ENCODE measurements around the gene SPAAR. TPM values are rescaled to one million over a fixed set of nuclear protein-coding genes. Genes with fewer than 3 reads are reported as not detected.

The SPAAR gene
- total RNA-seq, 1 donor, result 0.72 TPM

DNA sequence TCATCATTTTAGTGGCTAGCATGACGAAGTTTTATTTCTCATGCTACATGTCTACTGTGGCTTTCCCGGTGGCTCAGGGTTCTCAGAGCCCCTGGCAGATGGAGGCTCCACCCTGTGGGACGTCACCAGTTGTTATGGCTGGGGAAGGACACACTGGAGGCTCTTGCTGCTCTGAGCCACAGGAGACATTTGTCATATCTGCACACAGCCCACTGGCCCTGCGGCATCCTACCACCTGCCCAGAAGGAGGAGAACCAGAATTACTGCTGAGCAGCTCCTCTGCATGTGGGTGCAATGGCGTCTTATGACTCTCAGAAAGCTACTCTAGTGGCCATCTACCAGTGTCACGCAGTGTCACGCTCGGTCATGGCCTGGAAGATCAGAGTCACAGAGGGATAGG is 45.7 kb upstream of the SPAAR start:
- Histone ChIP-seq H3K4me2 (ENCODE audit: insufficient read depth, low read length) (no peak overlapping the region), H2AFZ (ENCODE audit: low read length) (no peak overlapping the region), H3K4me1 (ENCODE audit: insufficient read depth, low read length) (peaks cover 6% of the 10 kb centered on the region), H3K27ac (ENCODE audit: low read depth, low read length) (no peak overlapping the region), H3K4me3 (ENCODE audit: insufficient read depth, low read length) (no peak overlapping the region), H3K9me3 (ENCODE audit: low read depth, low read length) (no peaks in the 10 kb centered on the region), H3K27me3 (ENCODE audit: insufficient read depth, low read length) (peaks cover 37% of the 10 kb centered on the region), H3K79me2 (ENCODE audit: insufficient read depth, low read length) (no peaks in the 10 kb centered on the region), H4K20me1 (ENCODE audit: insufficient read depth, low read length) (no peaks in the 10 kb centered on the region), H3K36me3 (ENCODE audit: insufficient read depth, low read length) (no peaks in the 10 kb centered on the region)
- no peak for TF ChIP-seq CTCF (IDR thresholded peaks at IDR 0.05; ENCODE audit: extremely low read depth, low read depth, low read length)
- no peak for DNase-seq (ENCODE audit: insufficient read length, low spot score, missing footprints)

DNA sequence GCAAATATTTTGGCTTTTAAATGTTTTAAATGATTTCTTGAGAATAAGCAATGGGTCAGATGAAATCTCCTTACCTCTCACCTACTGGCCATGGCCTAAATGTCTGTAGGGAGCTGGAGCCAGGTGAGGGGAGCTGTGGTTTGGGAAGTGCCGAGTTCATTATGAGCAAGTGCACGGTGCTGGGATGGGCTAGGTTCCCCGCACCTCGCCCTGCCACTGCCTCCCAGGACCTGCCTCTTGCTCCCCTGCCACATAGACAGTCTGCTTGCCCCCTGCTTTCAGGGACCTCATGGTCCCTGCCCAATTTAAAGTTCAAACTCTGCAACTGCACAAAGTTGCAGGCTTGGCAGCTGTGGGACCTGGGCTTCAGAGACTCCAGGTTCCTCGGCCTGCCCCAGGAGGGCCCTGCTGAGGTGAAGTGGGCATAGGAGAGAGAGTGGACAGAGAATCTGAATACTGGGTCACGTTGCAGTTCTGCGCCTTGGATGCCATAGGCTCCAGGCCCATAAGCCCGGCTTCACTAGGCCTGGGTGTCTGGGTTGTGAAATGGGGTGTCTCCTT is 44.5 kb upstream of the SPAAR start:
- Histone ChIP-seq H3K27ac (ENCODE audit: low read depth, low read length) (no peak overlapping the region), H3K27me3 (ENCODE audit: insufficient read depth, low read length) (peaks cover 34% of the 10 kb centered on the region), H3K79me2 (ENCODE audit: insufficient read depth, low read length) (no peaks in the 10 kb centered on the region), H2AFZ (ENCODE audit: low read length) (no peak overlapping the region), H3K4me2 (ENCODE audit: insufficient read depth, low read length) (no peak overlapping the region), H3K36me3 (ENCODE audit: insufficient read depth, low read length) (no peaks in the 10 kb centered on the region), H3K4me3 (ENCODE audit: insufficient read depth, low read length) (no peak overlapping the region), H4K20me1 (ENCODE audit: insufficient read depth, low read length) (no peaks in the 10 kb centered on the region), H3K4me1 (ENCODE audit: insufficient read depth, low read length) (peaks cover 3% of the 10 kb centered on the region), H3K9me3 (ENCODE audit: low read depth, low read length) (no peaks in the 10 kb centered on the region)
- DNase-seq (ENCODE audit: insufficient read length, low spot score, missing footprints), result no peak
- no peak for TF ChIP-seq CTCF (IDR thresholded peaks at IDR 0.05; ENCODE audit: extremely low read depth, low read depth, low read length)

GRCh38 chr9:35867538-35867937 is 41.8 kb upstream of the SPAAR start:
- no peak overlapping the region for H2AFZ ChIP-seq (ENCODE audit: low read length)
- no peak overlapping the region for H3K27ac ChIP-seq (ENCODE audit: low read depth, low read length)
- no peak overlapping the region for H3K4me3 ChIP-seq (ENCODE audit: insufficient read depth, low read length)
- no peaks in the 10 kb centered on the region for H3K79me2 ChIP-seq (ENCODE audit: insufficient read depth, low read length)
- no peak for TF ChIP-seq CTCF (IDR thresholded peaks at IDR 0.05; ENCODE audit: extremely low read depth, low read depth, low read length)
- peaks cover 10% of the 10 kb centered on the region for H3K27me3 ChIP-seq (ENCODE audit: insufficient read depth, low read length)
- no peaks in the 10 kb centered on the region for H3K36me3 ChIP-seq (ENCODE audit: insufficient read depth, low read length)
- H3K9me3 ChIP-seq (ENCODE audit: low read depth, low read length), result no peaks in the 10 kb centered on the region
- H3K4me2 ChIP-seq (ENCODE audit: insufficient read depth, low read length), result no peak overlapping the region
- no peaks in the 10 kb centered on the region for H3K4me1 ChIP-seq (ENCODE audit: insufficient read depth, low read length)
- H4K20me1 ChIP-seq (ENCODE audit: insufficient read depth, low read length), result no peaks in the 10 kb centered on the region
- DNase-seq (ENCODE audit: insufficient read length, low spot score, missing footprints), result no peak

DNA sequence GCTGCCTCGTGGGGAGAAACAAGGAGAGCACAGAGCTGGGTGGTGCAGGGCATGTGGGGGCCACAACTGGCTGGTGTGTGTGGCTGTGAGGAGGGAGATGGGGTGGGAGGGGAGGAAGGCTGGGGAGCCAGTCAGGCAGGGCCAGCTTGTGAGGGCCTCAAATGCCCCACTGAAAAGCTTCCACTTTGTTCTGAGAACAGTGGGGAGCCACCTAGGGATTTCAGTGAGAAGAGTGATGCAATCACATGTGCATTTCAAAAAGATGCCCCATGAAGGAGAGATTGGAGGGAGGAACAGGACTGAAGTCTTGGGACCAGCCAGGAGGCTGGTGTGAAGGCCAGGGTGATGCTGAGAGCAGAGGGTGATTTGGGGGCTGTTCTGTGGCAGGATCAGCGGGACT is 40.4 kb upstream of the SPAAR start:
- H3K4me3 ChIP-seq (ENCODE audit: insufficient read depth, low read length), result no peak overlapping the region

More for the DNA sequence above, 40.4 kb upstream of the SPAAR start:
- TF ChIP-seq CTCF (IDR thresholded peaks at IDR 0.05; ENCODE audit: extremely low read depth, low read depth, low read length), result no peak
- H3K9me3 ChIP-seq (ENCODE audit: low read depth, low read length), result no peaks in the 10 kb centered on the region
- H3K79me2 ChIP-seq (ENCODE audit: insufficient read depth, low read length), result no peaks in the 10 kb centered on the region
- no peak overlapping the region for H3K27ac ChIP-seq (ENCODE audit: low read depth, low read length)
- H3K27me3 ChIP-seq (ENCODE audit: insufficient read depth, low read length), result peaks cover 1% of the 10 kb centered on the region
- no peak overlapping the region for H3K4me2 ChIP-seq (ENCODE audit: insufficient read depth, low read length)
- no peaks in the 10 kb centered on the region for H4K20me1 ChIP-seq (ENCODE audit: insufficient read depth, low read length)
- no peak for DNase-seq (ENCODE audit: insufficient read length, low spot score, missing footprints)
- no peaks in the 10 kb centered on the region for H3K36me3 ChIP-seq (ENCODE audit: insufficient read depth, low read length)
- no peak overlapping the region for H2AFZ ChIP-seq (ENCODE audit: low read length)
- no peaks in the 10 kb centered on the region for H3K4me1 ChIP-seq (ENCODE audit: insufficient read depth, low read length)
